NCI-H226 (cell line): ENCODE data around the gene BYSL.
A peak's percentile ranks its signal among the peaks of the same experiment; 100 is the strongest.
"Not testable (repeated sequence)": the region's sequence is repeated elsewhere in the genome, so short reads cannot be mapped to it uniquely, and the experiment has no call there.

Experiments used
- DNase-seq: peaks from one replicate; pipeline ENCODE4 v3.0.0-alpha.2; 2015

The BYSL gene

GRCh38 chr6:41917528-41917927 lies 3.8 kb upstream of the BYSL start:
- peak; percentile 92 for DNase-seq

- no peak for DNase-seq
Observed at GRCh38 chr6:41921712-41921998, 356 bp downstream of the BYSL start.

DNA sequence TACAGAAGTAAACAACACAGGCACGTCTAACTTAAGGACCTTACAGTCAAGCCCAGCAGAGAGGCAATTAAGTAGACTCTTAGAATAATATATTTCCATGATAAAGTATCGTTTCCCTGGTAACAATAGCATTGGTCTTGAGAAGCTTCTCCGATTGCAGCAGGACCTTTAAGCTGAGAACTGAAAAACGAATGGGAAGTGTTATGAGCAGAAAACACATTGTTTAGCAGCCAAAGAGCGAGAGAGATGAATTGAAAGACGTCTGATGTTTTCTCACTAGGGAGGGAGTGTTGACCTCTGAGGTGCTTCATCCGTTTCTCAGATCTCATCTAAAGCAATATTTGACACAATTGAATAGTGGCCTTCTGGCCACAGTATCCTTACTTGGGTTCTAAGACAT lies 855 bp downstream of the BYSL start:
- DNase-seq, result no peak

DNA sequence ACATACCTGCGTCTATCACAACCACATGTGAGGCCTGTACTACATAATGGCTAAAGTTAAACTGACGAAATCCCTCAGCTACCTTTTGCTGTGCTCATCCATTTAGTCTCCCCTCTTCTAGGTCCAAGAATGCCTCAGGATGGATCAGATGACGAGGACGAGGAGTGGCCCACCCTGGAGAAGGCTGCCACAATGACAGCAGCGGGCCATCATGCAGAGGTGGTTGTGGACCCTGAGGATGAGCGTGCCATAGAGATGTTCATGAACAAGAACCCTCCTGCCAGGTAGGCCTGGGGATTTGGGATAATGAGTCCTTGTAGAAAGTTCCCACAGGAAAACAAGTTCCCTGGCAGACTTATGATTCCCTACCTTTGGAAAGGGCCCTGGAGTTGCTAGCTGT lies 6.0 kb downstream of the BYSL start:
- no peak for DNase-seq

DNA sequence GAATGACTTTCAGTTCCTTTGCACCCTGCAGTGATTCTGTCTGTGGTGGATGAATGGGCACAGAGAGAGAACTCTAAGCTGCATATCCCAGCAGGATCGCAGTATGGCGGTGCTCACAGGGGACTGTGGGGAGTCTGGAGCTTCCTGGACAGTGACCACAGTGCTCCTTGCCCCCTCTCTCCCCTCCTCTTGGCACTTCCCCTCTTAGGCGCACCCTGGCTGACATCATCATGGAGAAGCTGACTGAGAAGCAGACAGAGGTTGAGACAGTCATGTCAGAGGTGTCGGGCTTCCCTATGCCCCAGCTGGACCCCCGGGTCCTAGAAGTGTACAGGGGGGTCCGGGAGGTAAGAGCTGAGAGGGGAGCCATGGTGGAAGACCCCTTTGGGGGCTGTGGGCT lies 8.6 kb downstream of the BYSL start:
- DNase-seq, result no peak

DNA sequence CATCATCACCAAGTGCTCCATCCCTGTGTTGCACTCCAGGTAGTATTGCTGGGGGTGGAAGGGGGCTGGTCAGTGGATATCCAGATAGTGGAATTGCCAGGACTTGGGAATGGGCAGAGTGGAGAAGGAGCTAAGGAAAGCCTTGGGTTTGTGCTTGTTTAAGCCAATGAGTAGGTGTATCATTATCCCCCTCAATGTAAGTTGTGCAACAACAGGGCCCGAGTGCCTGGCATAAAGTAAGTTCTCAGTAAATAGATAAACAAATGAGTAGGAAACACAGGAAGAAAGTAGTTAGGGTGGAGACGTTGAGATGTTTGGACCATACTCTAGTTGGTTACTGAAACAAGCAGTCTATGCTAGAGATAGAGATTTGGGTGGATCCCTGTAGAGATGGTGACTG lies 10.5 kb downstream of the BYSL start:
- no peak for DNase-seq

- DNase-seq, result no peak
Observed at GRCh38 chr6:41932378-41932777, 11.1 kb downstream of the BYSL start.

GRCh38 chr6:41934278-41935192 lies 13.2 kb downstream of the BYSL start:
- no peak for DNase-seq

- DNase-seq, result no peak
Observed at GRCh38 chr6:41935193-41935574, 13.9 kb downstream of the BYSL start.

- no peak for DNase-seq
Observed at GRCh38 chr6:41935685-41936072, 14.4 kb downstream of the BYSL start.

GRCh38 chr6:41936073-41936837 lies 15.0 kb downstream of the BYSL start:
- peak; percentile 91 for DNase-seq

GRCh38 chr6:41937472-41937860 lies 16.2 kb downstream of the BYSL start:
- no peak for DNase-seq

DNA sequence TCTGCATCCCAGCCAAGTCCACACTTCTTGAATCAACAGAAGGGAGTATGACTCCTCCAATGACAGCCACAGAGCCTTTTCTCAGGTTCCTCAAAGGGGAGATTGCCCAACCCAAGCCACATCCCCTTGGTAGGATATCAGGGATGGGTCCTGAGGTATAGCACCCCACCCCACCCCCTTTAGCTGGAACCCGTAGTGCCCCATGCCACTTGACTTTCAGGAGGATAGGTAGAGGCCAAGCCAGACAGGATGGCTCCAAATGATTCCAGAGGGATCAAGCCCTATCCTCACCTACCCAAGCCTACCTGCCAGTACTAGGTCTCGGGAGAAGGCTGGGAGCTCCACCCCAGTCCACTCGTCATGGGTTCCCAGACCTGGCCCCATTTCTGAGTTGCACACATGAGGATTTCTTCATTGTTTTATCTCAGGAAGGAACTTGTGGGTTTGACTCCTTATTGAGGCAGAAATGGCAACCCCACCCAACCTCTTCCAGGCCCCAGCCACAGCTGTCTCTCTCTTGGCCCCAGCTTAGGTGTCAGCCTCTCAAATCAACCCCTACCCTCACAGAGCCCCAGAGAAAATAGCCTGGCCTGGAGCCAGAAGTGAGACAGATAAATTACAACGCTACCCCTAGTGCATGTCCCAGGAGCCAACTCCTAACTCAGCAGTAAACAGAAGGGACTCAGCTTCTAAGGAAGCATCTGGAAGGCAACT lies 16.7 kb downstream of the BYSL start:
- no peak for DNase-seq

- DNase-seq, result no peak
Observed at GRCh38 chr6:41938590-41939175, 17.4 kb downstream of the BYSL start.

- DNase-seq, result peak; percentile 62
Observed at GRCh38 chr6:41939176-41939847, 18.0 kb downstream of the BYSL start.

GRCh38 chr6:41939848-41940758 lies 18.8 kb downstream of the BYSL start:
- peak; percentile 47 for DNase-seq

DNA sequence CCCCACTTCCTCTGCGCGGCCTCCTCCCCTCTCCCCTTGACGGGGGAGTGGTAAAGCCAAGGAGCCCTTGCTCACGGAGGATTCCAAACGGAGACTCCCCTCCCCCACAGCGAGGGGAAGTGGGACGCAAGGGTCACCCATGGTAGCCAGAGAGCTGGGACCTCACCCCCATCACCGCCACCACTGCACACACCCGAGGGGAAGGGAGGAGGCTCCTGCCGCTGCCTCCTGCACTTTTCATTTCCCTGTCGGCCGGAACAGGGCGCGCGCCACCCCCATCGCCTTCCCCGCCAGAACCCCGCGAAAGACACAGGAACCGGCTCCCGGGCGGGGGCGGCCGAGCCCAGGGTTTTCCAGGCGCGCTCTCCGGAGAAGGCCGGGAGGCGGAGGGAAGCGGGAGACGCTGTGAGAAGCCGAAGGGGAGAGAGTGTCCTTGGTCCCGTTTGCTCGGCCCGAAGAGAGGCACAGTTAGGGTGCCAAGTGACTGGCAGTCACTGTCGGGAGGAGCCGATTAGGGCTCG lies 19.5 kb downstream of the BYSL start:
- DNase-seq, result peak; percentile 9

- DNase-seq, result peak; percentile 95
Observed at GRCh38 chr6:41941280-41942066, 20.2 kb downstream of the BYSL start, which contains the start of gene CCND3. Gene CCND3, minus strand, starts transcription at chr6:41941808. Its CDS starts 159 bp downstream, at chr6:41941649.

DNA sequence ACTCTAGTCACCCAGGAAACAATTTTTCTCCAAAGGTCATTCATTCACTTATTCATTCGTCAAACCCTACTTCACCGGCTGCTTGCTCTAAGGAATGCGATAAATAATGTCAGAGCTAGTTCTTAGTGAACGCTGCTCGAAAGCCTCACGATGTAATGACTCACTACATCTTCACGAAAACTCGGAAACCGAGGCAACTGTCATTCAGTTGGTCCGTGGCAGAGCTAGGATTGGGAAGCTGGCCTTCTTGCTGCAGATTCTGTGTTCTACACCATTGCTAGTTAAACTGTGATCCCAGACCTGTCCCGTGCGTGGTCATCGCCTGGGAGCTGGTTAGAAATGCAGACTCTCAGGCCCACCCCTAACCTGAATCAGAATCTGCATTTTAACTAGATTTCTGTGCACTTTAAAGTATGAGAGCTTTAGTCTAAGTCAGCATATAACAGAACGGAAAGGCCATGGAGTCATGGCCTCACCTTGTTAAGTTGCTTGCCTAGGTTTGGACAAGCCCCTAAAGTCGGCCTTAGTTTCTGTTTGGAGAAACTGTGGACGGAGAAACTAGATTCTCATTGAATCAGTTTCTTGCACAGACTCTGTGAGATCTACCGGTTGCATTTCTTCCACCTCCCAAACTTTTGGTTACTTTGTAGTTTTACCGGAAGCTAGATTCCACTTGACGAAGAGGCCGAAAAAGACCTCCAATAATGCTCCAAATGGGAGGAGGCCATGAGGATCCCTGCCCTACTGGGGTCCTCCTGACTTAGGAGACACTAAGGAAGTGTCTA lies 21.0 kb downstream of the BYSL start:
- DNase-seq, result no peak

DNA sequence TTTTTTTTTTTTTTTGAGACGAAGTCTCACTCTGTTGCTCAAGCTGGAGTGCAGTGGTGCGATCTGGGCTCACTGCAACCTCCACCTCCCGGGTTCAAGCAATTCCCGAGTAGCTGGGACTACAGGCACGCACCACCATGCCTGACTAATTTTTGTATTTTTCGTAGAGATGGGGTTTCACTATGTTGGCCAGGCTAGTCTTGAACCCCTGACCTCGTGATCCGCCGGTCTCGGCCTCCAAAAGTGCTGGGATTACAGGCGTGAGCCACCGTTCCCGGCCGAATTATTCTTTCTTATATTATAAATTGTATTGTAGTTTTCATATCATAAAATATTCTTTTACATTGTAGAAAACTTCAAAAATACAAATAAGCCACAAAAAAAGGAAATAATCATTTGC lies 21.6 kb downstream of the BYSL start:
- not testable (repeated sequence) for DNase-seq
